HCT116 (cell line): ENCODE measurements around the gene ERGIC1.

Experiments used
- POLR2A ChIP-seq: IDR thresholded peaks from 2 replicates; pipeline ENCODE4 v1.7.0; 2011; ENCODE audit warnings: borderline replicate concordance; ENCODE audit not compliant: insufficient read depth, insufficient read length; ENCODE audit errors: extremely low read depth
- TF ChIP-seq, protein P1 (sequence below), 3 experiments: fragments of 200-600 bp in 1 of 3; sonication (generic) in 1 of 3; IDR thresholded peaks in 2 of 3; conservative IDR thresholded peaks in 1 of 3; 2 replicates each; pipeline ENCODE4 v1.5.1; 2012 to 2017; ENCODE audit warnings: low read depth in 2 of 3, low read length in 2 of 3, antibody characterized with exemption in 1 of 3, borderline replicate concordance in 1 of 3, control low read depth in 1 of 3, mild to moderate bottlenecking in 1 of 3, mixed read lengths in 1 of 3, mixed run types in 1 of 3, moderate library complexity in 1 of 3; ENCODE audit not compliant: insufficient read depth in 1 of 3

DNA sequence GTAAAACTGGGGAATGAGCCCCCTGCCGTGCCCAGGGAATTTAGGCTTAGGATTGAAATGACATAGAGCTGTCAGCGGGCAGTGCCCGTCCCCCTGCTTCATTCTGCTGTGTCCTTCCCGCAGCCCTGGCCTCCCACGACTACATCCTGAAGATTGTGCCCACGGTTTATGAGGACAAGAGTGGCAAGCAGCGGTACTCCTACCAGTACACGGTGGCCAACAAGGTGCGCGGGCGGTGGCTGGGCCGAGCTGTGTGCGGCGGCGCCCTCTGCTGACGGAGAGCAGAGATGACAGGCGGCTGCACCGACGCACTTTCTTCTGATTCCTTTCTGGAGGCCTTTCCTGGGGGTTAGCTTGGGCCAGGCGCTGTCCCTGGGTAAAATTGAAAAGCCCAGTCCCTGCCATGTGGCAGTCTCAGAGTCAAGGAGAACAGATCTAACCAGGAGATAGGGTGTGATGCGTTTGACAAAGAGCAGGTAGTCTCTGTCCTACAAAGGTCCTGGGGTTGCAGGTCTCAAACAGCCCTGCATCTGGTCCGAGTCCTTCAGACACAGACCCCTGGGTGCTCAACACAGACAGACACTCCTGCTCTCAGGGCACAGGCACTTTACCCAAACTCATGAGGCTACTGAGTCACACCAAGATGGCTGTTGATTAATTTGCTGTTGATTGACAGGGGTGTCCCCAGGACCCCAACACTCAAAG is 98.4 kb downstream of the ERGIC1 start:
- TF ChIP-seq, protein P1, sequence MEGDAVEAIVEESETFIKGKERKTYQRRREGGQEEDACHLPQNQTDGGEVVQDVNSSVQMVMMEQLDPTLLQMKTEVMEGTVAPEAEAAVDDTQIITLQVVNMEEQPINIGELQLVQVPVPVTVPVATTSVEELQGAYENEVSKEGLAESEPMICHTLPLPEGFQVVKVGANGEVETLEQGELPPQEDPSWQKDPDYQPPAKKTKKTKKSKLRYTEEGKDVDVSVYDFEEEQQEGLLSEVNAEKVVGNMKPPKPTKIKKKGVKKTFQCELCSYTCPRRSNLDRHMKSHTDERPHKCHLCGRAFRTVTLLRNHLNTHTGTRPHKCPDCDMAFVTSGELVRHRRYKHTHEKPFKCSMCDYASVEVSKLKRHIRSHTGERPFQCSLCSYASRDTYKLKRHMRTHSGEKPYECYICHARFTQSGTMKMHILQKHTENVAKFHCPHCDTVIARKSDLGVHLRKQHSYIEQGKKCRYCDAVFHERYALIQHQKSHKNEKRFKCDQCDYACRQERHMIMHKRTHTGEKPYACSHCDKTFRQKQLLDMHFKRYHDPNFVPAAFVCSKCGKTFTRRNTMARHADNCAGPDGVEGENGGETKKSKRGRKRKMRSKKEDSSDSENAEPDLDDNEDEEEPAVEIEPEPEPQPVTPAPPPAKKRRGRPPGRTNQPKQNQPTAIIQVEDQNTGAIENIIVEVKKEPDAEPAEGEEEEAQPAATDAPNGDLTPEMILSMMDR (IDR thresholded peaks at IDR 0.05 in 2 of 3, conservative IDR thresholded peaks at IDR 0.05 in 1 of 3; ENCODE audit: borderline replicate concordance in 1 of 3, insufficient read depth in 1 of 3, low read depth in 2 of 3, low read length in 2 of 3): peak; percentile 87 to 91 (median 90)
- TF ChIP-seq POLR2A: no peak
